ENCODE data around the gene MEGF8.

DNA sequence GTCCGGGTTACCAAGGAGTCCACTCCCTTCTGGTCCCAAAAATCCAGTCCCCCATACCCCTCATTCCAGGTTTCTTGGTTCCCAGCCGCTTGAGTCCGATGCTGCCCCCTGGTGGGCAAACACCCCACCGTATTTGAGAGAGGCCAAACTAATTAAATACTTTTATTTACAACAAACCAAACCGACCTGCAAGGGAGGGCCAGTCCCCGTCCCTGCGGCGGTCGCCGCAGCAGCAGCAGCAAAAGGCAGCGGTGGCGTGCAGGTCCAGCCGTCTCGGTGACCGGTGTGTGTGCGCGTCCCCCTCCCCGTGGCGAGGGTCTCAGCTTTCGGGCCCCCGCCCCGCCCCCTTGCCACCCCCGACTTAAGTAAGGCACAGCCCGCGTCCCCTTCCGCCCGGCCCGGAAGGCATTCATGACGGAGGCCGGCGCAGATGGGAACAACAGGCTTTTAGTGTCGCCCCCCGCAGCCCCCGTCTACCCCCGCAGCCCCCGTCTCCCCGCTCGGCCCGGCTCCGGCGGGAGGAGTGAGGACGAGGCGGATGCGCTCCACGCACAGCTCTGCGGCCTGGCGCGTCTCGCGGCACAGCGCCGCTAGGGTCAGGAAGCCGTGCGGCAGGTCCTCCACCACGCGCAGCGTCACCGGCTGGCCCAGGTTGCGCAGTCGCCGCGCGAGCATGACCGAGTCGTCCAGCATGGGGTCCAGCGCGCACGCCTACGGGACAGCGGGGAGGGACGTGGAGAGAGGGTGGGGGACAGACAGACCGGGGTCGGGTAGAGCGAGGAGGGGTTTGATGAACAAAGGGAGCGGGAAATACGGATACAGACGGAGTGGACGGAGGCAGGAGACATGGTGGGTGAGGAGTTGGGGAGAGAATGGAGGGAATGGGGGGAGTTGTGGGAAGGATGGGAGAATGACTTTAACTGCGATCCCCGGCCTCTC lies 76.2 kb downstream of the MEGF8 start:
- no peak for TF ChIP-seq POLR2A (IDR thresholded peaks at IDR 0.05)
- TF ChIP-seq, protein P1, sequence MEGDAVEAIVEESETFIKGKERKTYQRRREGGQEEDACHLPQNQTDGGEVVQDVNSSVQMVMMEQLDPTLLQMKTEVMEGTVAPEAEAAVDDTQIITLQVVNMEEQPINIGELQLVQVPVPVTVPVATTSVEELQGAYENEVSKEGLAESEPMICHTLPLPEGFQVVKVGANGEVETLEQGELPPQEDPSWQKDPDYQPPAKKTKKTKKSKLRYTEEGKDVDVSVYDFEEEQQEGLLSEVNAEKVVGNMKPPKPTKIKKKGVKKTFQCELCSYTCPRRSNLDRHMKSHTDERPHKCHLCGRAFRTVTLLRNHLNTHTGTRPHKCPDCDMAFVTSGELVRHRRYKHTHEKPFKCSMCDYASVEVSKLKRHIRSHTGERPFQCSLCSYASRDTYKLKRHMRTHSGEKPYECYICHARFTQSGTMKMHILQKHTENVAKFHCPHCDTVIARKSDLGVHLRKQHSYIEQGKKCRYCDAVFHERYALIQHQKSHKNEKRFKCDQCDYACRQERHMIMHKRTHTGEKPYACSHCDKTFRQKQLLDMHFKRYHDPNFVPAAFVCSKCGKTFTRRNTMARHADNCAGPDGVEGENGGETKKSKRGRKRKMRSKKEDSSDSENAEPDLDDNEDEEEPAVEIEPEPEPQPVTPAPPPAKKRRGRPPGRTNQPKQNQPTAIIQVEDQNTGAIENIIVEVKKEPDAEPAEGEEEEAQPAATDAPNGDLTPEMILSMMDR (IDR thresholded peaks at IDR 0.05) = peak; percentile 74 to 82 (median 80)

All from esophagus squamous epithelium (tissue), 4 donors.